Measurements from ENCODE around the gene FGF18.
A peak's percentile ranks its signal among the peaks of the same experiment; 100 is the strongest.

DNA sequence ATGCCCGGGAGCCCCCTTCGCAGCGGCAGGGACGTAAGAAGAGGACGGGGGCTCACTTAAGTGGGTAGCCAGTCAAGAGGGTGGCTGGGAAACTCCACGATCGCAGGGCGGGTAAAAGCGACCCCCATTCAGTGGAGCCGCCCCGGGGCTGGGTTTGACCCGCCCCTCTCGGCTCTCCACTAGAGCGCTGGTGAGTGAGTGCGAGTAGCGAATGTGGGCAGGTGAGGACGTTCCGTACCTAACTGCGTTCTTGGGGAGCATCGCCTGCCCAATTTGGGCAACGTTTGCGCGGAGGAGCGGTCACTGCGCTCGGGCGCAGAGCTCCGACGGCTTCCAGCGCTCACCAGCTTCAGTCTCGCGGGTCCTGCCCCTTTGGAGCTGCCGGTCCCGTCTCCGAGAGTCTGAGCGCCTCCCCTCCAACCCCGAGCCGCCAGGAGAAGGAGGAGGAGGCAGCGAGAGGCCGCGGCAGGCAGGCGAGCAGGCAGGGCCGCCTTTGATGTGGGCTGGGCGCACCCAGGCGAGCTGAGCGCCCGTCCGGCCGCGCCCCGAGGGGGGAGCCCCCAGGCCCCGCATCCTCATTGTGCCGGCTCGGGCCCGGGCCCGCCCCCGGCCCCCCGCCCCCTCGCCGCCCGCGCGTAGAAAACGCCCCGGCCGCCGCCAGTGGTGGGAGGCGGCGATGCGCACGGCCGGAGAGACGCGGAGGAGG, at the start of gene FGF18:
- TF ChIP-seq, protein P1, sequence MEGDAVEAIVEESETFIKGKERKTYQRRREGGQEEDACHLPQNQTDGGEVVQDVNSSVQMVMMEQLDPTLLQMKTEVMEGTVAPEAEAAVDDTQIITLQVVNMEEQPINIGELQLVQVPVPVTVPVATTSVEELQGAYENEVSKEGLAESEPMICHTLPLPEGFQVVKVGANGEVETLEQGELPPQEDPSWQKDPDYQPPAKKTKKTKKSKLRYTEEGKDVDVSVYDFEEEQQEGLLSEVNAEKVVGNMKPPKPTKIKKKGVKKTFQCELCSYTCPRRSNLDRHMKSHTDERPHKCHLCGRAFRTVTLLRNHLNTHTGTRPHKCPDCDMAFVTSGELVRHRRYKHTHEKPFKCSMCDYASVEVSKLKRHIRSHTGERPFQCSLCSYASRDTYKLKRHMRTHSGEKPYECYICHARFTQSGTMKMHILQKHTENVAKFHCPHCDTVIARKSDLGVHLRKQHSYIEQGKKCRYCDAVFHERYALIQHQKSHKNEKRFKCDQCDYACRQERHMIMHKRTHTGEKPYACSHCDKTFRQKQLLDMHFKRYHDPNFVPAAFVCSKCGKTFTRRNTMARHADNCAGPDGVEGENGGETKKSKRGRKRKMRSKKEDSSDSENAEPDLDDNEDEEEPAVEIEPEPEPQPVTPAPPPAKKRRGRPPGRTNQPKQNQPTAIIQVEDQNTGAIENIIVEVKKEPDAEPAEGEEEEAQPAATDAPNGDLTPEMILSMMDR (IDR thresholded peaks at IDR 0.05): peak in 1 of 4 experiments; percentile 9
- no peak for TF ChIP-seq POLR2AphosphoS5 (IDR thresholded peaks at IDR 0.05)
- no peak for TF ChIP-seq POLR2A (IDR thresholded peaks at IDR 0.05)
- TF ChIP-seq EP300 (IDR thresholded peaks at IDR 0.05): no peak

All from sigmoid colon (tissue), 4 donors.